Neural cell (in vitro differentiated cells): Measurements from ENCODE around the gene SLC26A9. TPM values are rescaled to one million over a fixed set of nuclear protein-coding genes. Genes with fewer than 3 reads are reported as not detected.

Experiments
- H2AFZ ChIP-seq: fragments of 200-600, 300-800 bp; sonication (generic), shearing (Covaris generic); 2 replicates; pipeline ENCODE4 v1.6.0; 2014; ENCODE audit warnings: low read depth, mild to moderate bottlenecking, antibody characterized with exemption, low read length, moderate library complexity
- H3F3A ChIP-seq: fragments of 200-600 bp; shearing (Covaris generic); 2 replicates; pipeline ENCODE4 v1.6.1; 2016; ENCODE audit warnings: mild to moderate bottlenecking, moderate library complexity, mixed read lengths, antibody characterized with exemption, low read length; ENCODE audit not compliant: insufficient read depth, poor library complexity, severe bottlenecking
- H3K27ac ChIP-seq: fragments of 200-600, 300-800 bp; sonication (generic), shearing (Covaris generic); 2 replicates; pipeline ENCODE4 v1.5.1; 2014; ENCODE audit warnings: mild to moderate bottlenecking, low read length, moderate library complexity
- H3K27me3 ChIP-seq: fragments of 300-800, 200-600 bp; sonication (generic), shearing (Covaris generic); 2 replicates; pipeline ENCODE4 v1.6.0; 2014; ENCODE audit warnings: mild to moderate bottlenecking, low read depth, low read length, moderate library complexity; ENCODE audit not compliant: insufficient read depth
- H3K36me3 ChIP-seq: fragments of 300-800, 200-600 bp; sonication (generic), shearing (Covaris generic); 2 replicates; pipeline ENCODE4 v1.5.1; 2014; ENCODE audit warnings: mild to moderate bottlenecking, antibody characterized with exemption, low read length, moderate library complexity; ENCODE audit not compliant: insufficient read depth
- H3K4me2 ChIP-seq: fragments of 300-800, 200-600 bp; sonication (generic), shearing (Covaris generic); 2 replicates; pipeline ENCODE4 v1.6.0; 2014; ENCODE audit warnings: mild to moderate bottlenecking, low read length
- H3K4me3 ChIP-seq: fragments of 300-800, 200-600 bp; sonication (generic), shearing (Covaris generic); 2 replicates; pipeline ENCODE4 v1.5.1; 2014; ENCODE audit warnings: mild to moderate bottlenecking, low read length, moderate library complexity
- H3K79me2 ChIP-seq: fragments of 200-600 bp; shearing (Covaris generic); replicated peaks from 2 replicates; pipeline ENCODE4 v1.6.0; 2014; ENCODE audit warnings: mild to moderate bottlenecking, low read length, moderate library complexity; ENCODE audit not compliant: insufficient read depth
- H3K9ac ChIP-seq: fragments of 300-800, 200-600 bp; sonication (generic), shearing (Covaris generic); 2 replicates; pipeline ENCODE4 v1.6.1; 2016; ENCODE audit warnings: mild to moderate bottlenecking, low read length, mixed read lengths
- H3K9me2 ChIP-seq: fragments of 200-600 bp; shearing (Covaris generic); 2 replicates; pipeline ENCODE4 v1.6.1; 2016; ENCODE audit warnings: mild to moderate bottlenecking, low read length, mixed read lengths; ENCODE audit not compliant: insufficient read depth
- H3K9me3 ChIP-seq: fragments of 200-600, 300-800 bp; sonication (generic), shearing (Covaris generic); 2 replicates; pipeline ENCODE4 v1.6.1; 2016; ENCODE audit warnings: mild to moderate bottlenecking, mixed run types, low read length, moderate library complexity, mixed read lengths
- H4K20me1 ChIP-seq: fragments of 200-600 bp; shearing (Covaris generic); 2 replicates; pipeline ENCODE4 v1.6.1; 2016; ENCODE audit warnings: mild to moderate bottlenecking, mixed run types; ENCODE audit not compliant: insufficient read depth
- CTCF ChIP-seq: fragments of 450-650 bp; IDR thresholded peaks from 2 replicates; pipeline ENCODE4 v1.5.1; 2014; ENCODE audit warnings: antibody characterized with exemption, mild to moderate bottlenecking, moderate library complexity; ENCODE audit not compliant: poor library complexity, severe bottlenecking
- EP300 ChIP-seq: fragments of 450-650 bp; conservative IDR thresholded peaks from 2 replicates; pipeline ENCODE4 v1.6.1; 2014; ENCODE audit warnings: antibody characterized with exemption, mild to moderate bottlenecking, moderate library complexity; ENCODE audit not compliant: poor library complexity, severe bottlenecking
- EZH2 ChIP-seq: fragments of 200-600, 300-800 bp; shearing (Covaris generic), sonication (generic); IDR thresholded peaks from 2 replicates; pipeline ENCODE4 v1.6.1; 2014; ENCODE audit warnings: antibody characterized with exemption, low read length, borderline replicate concordance, mild to moderate bottlenecking; ENCODE audit not compliant: insufficient read depth, poor library complexity, severe bottlenecking
- MXI1 ChIP-seq: fragments of 450-650 bp; conservative IDR thresholded peaks from 2 replicates; pipeline ENCODE4 v1.6.1; 2014; ENCODE audit warnings: antibody characterized with exemption, mild to moderate bottlenecking; ENCODE audit not compliant: poor library complexity, severe bottlenecking
- POLR2AphosphoS5 ChIP-seq: IDR thresholded peaks from 2 replicates; pipeline ENCODE4 v1.6.1; 2012
- RAD21 ChIP-seq: fragments of 450-650 bp; conservative IDR thresholded peaks from 2 replicates; pipeline ENCODE4 v1.6.1; 2014; ENCODE audit warnings: antibody characterized with exemption, mild to moderate bottlenecking, moderate library complexity
- REST ChIP-seq: IDR thresholded peaks from 2 replicates; pipeline ENCODE4 v1.6.1; 2012; ENCODE audit warnings: borderline replicate concordance
- SMC3 ChIP-seq: fragments of 450-650 bp; conservative IDR thresholded peaks from 2 replicates; pipeline ENCODE4 v1.6.1; 2014; ENCODE audit warnings: antibody characterized with exemption, mild to moderate bottlenecking, moderate library complexity; ENCODE audit not compliant: poor library complexity
- TAF1 ChIP-seq: IDR thresholded peaks from 2 replicates; pipeline ENCODE4 v1.6.1; 2012; ENCODE audit warnings: low read depth
- polyA plus RNA-seq: library from polyadenylated mRNA; depleted of rRNA; stranded (reverse); fragments of >200 nt; gene quantifications from 2 replicates; pipeline ENCODE4 v1.2.3, GENCODE V29; 2014

SLC26A9 gene
- polyA plus RNA-seq, 1 donor from 2014 or later, result not detected

DNA sequence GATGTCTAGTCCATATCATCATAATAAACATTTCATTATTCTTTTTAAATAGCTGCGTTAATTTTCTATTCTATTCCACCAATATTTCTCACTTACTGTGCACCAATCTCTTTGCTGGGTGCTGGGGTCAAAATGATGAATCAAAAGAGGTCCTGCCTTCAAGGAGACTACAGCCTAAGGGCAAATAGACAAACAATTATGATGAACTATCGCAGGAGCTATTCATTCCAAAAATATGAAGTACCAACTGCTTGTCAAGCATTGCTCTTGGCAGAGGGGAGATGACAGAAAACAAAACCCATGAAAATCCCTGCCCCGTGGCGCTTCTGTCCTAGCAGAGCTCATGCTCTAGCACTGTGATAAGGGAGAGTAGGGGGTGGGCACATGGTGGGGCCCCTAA is 28.8 kb upstream of the SLC26A9 start:
- Histone ChIP-seq H3K4me2 (no peak overlapping the region), H3K36me3 (no peaks in the 10 kb centered on the region), H2AFZ (no peak overlapping the region), H3K27me3 (no peaks in the 10 kb centered on the region), H3K9ac (no peak overlapping the region), H4K20me1 (no peaks in the 10 kb centered on the region), H3F3A (no peaks in the 10 kb centered on the region), H3K27ac (no peak overlapping the region), H3K4me3 (no peak overlapping the region), H3K79me2 (no peaks in the 10 kb centered on the region), H3K9me2 (no peaks in the 10 kb centered on the region), H3K9me3 (no peaks in the 10 kb centered on the region)
- TF ChIP-seq EZH2, result no peak
- no peak for TF ChIP-seq EP300
- TF ChIP-seq TAF1, result no peak
- no peak for TF ChIP-seq MXI1
- no peak for TF ChIP-seq RAD21
- no peak for TF ChIP-seq SMC3
- TF ChIP-seq POLR2AphosphoS5, result no peak
- TF ChIP-seq REST, result no peak
- no peak for TF ChIP-seq CTCF

- no peak overlapping the region for H3K4me2 ChIP-seq
- H2AFZ ChIP-seq, result no peak overlapping the region
- no peaks in the 10 kb centered on the region for H4K20me1 ChIP-seq
- no peaks in the 10 kb centered on the region for H3K27me3 ChIP-seq
- no peaks in the 10 kb centered on the region for H3K9me2 ChIP-seq
- no peak overlapping the region for H3K9ac ChIP-seq
- no peaks in the 10 kb centered on the region for H3F3A ChIP-seq
- H3K4me3 ChIP-seq, result no peak overlapping the region
- no peaks in the 10 kb centered on the region for H3K9me3 ChIP-seq
- H3K27ac ChIP-seq, result no peak overlapping the region
- no peaks in the 10 kb centered on the region for H3K79me2 ChIP-seq
- TF ChIP-seq POLR2AphosphoS5 (no peak), CTCF (no peak), EP300 (no peak), EZH2 (no peak), TAF1 (no peak), RAD21 (no peak), REST (no peak), SMC3 (no peak), MXI1 (no peak)
- H3K36me3 ChIP-seq, result no peaks in the 10 kb centered on the region
Measured at GRCh38 chr1:205971082-205971481, 27.8 kb upstream of the SLC26A9 start.
